NCI-H2171 treated with DMSO at 0.1 percent for 48 hours (cell line): Measurements from ENCODE around the gene PLAC1.

Experiments used
- DNase-seq: peaks from one replicate; lab custom pipeline; 2025; lab: John Stamatoyannopoulos, UW

PLAC1 gene

DNA sequence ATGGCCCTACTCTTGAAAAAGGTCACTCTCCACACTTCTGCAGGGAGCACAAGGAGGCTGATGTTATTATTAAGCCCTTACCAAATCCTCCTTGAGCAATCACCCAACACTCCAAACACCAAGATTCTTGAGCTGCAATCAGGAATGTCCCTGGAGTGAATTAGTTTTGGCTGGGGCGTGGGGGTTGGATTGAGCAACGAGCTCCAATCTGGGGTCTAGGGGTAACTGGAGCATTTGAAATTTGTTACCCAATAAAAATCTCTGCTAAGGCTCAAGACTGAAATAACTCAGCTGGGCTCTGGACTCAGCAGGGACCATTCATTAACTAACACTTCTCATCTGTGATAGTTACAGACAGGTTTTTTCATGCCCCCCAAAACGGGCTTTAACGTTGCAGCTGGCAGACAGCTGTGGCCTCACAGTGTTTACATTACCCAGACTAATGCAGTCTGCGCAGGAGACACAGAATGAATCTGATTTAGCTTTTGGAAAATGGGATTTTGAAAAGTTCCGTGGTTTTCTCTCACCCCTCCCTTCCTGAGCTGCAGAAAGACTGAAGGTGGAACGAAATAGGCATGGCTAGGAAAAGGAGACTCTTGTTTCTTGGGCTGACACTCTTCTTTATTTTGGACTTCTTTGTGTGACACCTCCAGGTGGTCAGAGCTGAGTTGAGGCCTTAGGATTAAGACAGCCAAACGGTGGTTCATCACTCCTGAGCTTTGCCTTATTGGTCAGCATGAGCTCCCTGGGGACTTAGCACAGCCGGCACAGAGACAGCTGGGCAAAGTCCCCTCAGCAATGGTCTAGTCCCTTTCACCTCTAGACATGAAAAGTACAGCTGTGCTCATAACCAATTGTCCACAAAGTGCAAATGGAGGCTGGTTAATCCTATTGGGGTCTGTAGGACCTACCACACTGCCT, 26.6 kb downstream of the PLAC1 start:
- DNase-seq = peak; percentile 64

- no peak for DNase-seq
Measured at GRCh38 chrX:134628663-134629062, 29.6 kb downstream of the PLAC1 start.

- DNase-seq = no peak
Measured at GRCh38 chrX:134626434-134626833, 31.8 kb downstream of the PLAC1 start.

DNA sequence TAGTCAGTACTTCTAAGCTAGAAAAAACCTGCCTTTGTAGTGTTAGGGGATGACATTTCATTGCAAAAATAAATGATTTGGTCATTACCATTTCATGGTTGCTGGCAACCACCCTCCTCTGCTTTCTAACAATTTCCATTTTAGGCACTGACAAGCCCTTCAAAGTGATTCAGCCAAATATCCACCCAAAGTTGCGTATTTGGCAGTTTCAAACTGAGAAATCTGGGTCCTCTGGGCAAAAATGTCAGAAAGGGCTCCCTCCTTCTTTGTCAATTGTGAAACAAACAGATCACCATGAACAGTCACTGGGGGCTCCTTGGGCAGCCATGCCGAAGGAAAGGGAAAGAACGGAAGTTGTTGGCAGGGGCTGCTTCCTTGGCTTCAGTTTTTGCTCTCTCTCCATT, 33.0 kb downstream of the PLAC1 start:
- no peak for DNase-seq

DNA sequence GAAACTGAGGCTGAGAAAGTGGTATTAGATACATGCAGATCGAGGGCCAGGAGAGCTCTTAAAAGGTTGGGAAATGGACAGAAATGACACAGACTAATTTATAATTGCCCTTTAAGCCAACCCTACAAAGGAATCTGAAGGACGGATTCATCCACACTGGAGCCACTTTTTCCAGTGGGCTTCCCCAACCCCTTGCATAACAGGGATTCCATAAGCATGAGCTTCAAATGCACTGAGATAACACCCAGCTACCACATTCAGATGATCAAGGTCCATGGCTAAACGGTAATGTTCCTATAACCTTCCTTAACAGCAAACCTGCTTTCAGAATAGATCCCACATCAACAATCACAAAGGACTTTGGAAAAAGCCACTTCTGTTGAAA, 34.2 kb downstream of the PLAC1 start:
- no peak for DNase-seq

DNA sequence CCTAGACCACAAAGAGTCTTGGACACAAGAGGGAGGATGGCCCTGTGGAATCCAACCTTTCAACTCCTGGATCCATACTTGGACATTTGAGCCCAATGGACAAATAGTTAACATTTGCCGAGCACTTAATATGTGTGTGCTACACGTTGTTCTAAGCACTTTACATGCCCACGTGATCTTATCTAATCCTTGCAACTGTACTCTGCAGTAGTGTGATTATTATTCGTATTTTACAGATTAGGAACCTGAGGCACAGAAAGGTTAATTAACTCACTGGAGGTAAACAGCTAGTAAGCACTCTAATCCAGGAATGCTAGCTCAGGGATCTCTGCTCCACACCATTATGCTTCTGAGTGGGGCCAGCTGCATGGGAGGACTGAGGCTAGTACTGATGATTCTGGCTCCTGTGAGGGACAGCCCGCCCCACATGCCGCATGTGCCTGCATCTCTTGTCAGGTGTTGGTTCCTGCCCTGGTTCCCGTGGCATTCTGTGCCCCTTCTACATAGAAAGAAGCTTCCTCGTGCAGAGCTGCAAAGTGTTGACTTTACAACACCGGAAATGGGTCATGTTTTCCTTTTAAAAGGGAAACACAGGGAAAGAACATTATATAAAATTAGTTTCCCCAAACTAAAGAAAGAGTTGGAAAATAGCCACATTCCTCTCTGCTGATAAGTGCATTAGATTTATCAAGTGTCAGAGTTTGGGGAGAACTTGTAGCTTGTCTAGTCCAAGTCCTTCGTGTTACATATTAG, 34.8 kb downstream of the PLAC1 start:
- no peak for DNase-seq

GRCh38 chrX:134622813-134623185, 35.5 kb downstream of the PLAC1 start:
- no peak for DNase-seq

DNA sequence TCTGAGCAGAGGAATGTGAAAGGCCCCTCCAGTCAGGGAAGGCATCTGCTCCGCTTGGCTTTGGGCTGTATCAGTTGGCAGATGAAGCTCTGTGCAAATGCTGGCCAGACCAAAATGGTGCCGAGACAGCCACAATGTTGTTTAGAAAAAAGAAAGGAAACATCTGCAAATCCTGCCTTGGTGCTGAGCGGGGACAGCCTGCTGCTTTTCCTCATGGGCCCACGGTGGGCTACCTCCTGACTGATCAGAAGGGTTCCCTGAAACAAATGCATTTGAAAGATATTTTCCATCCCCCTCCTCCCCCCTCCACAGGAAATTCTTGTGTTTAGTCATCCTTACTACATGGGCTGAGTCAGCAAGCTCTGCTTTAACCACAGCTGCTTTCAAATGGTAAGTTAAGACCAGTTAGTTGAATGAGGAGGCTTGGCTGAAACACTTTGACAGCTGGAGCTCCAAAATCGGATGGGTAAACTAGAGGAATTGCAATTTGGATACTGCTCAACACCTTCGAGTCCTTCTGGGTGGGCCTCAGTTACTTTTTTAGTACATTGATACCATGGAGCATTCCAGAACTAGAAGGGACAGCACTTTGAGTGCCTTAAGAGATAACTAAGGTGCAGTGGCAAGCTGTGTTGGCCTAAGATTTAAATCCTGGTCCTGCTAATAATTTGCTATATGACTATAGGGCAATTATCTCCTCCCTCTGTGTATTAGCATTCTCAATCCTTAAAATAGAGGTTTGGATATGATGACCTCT, 36.0 kb downstream of the PLAC1 start:
- DNase-seq = peak; percentile 31

DNA sequence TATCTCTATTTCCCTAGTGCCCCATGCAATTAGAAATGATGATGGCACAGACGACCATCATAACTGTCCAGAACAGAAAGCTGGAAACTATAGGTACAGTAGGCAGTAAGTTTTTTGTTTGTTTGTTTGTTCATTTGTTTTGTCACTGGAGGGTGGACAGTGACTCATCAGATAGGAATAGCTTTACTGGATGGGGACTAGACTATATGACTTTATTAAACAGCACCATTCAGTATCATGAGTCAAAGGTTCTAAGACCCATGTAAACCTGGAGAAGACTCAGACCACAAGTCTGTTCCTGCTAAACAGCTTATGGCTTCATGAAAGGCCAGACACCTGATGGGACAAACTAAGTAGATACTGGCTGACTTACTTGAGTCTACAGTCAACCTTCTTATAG, 38.4 kb downstream of the PLAC1 start:
- no peak for DNase-seq

DNA sequence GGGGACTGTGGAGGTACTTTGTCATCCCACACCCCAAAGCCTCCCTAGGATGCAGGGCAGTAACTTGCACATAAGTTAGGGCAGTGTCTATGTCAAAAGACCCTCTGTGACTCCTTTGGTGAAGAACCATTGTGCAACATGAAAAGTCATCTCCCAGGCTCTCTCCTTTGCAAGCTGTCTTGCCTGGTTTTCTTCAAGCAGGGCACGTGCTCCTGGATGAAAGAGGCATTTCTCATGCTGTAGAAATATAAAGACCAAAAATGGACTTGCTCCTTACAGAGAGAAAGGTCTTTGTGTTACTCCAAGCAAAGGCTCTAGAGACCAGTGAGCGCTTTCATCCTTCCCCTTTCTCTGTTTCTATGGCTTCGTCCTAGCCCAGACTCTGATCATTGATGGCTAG, 44.9 kb downstream of the PLAC1 start:
- DNase-seq = no peak

- DNase-seq = no peak
Measured at GRCh38 chrX:134608153-134608552, 50.1 kb downstream of the PLAC1 start.

DNA sequence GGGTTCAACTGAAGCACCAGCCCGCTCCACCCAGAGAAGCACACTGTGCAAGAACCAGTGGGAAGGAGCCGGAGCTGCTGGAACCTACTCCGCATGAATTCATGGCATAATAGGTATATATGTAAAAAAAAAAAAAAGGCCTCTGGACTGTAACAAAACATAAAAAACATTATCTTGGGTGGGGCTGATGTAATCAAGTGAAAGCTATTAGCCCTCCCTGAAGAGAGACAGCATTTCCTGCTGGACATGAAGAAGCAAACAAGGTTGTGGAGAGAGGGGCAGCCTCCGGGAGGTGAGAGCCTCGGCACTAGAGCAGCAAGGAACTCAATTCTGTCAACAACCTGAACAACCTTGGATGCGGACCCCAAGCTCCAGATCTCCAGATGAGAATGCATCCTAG, 50.7 kb downstream of the PLAC1 start:
- DNase-seq = no peak

DNA sequence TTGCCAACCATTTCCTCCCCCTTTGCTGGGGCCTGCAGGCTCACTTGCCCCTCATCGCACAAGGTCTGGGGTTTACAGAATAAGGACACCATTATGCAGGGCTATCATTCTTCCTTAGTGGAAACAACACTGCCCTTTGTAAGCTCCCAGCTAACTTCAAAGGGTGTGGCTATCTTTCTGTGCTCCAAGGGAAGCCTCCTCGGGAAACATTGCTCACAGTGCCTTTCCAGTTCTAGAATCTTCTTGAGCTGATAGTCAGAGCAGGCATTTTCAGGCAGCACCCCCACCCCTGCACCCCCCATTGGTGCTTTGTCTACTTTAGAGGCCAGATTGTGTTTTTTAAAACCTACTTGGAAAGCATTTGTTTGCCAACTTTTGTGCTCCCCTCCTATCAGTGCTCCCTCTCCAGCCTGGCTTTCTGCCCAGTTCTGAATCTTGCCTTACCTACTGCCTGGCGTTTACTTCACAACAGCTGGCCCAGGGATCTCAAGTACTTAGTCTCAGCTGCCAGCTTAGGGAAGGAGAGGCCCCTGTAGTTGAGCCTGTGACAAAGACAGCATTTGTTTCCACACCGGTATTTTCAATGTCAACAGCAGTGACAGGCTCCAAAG, 53.5 kb downstream of the PLAC1 start:
- DNase-seq = peak; percentile 97

DNA sequence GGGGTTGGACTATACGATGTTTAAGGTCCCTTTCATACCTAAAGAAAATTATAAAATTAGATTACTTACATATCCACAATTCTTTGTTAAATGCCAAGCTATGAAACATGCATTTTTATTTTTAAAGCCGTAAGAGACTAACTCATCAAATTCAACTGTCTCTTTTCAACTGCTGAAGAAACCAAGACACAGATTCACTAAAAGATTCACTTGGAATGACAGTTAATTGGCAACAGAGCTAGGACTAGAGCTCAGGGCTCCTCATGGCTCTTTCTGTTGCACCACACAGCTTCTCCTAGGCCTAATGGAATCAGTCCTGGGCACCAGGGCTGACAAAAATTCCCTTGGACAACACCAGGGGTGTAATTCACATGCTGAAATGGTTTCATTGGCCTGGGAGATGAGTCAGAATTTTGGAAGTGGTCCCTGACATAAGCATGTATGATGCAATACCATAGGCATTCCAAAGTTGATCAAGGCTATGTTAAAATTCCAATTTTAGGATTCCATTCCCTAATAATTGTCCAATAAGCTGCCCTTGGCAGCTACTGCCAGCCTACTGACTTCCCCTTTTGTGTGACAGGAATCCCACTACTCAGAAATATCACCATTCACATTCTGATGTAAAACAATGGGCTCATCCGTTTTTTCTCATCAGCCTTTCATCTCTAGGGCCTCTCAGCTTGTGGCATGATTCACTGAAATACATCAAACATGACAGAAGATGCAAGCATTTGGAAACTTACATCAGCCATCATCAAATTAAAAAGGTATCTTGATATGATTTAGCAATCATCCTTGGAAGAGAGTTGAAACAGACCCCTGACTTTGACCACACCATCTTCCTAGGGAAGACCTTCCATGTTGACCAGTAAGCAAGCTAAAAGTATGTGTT, 54.2 kb downstream of the PLAC1 start:
- peak; percentile 24 for DNase-seq

DNA sequence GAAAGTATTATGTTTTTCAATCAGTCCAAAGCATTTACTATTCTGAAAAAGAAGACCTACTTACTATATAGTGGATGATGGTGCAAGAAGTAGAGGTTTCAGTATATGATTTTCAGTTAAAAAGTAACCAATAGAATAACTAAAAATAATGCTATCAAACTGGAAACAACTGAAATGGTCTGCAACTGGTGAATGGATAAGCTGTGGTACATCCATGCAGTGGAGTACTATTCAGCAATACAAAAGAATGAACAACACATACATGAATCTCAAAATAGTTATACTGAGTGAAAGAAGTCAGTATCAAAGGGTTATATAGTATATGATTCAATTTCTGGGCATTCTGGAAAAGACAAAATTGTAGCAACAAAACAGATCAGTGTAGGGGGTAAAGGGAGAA, 55.9 kb downstream of the PLAC1 start:
- DNase-seq = no peak

DNA sequence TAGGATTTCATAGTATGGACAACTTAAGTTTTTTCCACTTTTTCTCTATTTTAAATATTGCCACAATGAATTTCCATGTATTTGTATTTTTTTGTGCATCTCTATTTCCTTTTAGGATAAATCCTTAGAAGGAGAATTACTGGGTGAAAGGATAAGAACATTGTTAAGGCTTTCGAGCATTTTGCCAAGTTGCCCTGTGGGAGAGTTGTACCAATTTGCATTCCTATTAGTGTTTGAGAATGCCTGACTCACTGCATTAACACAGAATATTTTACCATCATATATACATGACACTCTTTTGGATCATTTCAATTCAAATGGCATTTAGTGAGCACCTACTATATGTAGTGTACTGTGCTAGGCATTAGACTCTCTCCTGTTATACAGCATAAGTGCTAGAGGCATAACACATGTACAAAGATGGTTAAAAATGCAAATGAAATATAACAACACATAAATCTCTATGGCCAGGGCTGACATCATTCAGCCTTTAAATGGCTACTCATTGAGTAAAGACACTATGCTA, 57.0 kb downstream of the PLAC1 start:
- no peak for DNase-seq

DNA sequence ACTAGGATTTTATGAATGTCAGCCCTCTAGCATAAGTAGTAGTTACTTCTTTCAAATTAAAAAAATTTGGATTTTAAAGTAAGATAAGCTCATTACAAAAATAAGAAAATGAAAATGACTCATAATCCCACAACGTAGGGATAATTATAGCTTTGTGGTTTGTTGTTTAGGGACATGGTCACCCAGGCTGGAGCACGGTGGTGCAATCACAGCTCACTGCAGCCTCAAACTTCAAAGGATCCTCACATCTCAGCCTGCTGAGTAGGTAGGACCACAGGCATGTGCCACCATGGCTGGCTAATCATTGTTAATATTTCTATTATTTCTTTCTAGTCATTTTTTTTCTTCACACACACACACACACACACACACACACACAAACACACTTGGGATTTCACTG, 57.6 kb downstream of the PLAC1 start:
- no peak for DNase-seq

DNA sequence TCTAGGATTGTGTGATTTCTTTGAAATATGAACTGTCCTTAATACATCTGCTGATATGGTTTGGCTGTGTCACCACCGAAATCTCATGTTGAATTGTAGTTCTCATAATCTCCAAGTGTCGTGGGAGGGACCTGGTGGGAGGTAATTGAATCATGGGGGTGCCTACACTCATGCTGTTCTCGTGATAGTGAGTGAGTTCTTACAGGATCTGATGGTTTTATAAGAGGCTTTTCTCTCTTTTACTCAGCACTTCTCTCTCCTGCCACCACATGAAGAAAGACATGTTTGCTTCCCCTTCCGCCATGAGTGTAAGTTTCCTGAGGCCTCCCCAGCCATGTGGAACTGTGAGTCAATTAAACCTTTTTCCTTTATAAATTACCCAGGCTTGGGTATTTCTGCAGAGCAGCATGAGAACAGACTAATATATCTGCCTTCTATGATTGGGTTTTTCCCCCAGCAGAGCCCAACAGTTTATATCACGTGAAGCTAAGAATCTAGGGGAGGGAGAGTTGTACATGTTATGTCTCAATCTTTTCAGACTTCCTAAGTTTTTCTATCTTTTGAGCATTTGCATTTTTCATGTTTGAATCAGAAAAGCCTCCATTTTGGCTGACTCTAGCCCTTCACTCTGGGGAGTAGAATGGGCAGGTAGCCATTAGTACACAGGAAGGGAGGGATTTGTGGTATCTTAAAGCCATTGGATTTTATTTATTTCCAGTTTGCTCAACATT, 58.9 kb downstream of the PLAC1 start:
- no peak for DNase-seq

DNA sequence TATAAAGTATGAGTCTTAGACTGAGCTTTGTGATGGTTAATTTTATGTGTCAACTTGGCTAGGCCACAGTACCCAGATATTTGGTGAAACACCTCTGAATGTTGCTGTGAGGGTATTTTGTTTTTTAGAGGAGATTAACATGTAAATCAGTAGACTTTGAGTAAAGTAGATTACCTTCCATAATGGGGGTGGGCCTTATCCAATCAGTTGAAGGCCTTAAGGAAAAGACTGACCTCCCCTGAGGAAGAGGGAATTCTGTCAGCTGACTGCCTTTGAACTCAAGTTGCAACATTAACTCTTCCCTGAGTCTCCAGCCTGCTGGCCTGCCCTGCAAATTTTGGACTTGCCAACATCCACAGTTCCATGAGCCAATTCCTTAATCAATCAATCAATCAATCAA, 66.0 kb downstream of the PLAC1 start:
- no peak for DNase-seq

DNA sequence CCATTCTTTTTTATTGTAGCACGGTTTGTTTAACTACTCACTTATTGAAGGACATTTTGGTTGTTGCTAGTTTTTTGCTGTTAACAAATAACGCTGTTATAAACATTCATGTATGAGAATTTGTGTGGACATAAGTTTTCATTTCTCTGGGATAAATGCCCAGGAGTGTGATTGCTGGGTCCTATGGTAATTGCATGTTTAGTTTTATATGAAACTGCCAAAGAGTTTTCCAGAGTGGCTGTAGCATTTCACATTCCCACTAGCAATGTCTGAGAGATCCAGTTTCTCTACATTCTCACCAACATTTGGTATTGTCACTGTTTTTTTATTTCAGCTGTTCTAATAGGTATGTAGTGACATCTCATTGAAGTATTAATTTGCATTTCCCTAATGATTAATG, 66.8 kb downstream of the PLAC1 start:
- no peak for DNase-seq
